GM19455 (cell line): Measurements from ENCODE around the gene MARS1.
"Not testable (repeated sequence)": the region's sequence is repeated elsewhere in the genome, so short reads cannot be mapped to it uniquely, and the experiment has no call there.

Experiments used
- ATAC-seq: cut with Tn5 transposase; IDR thresholded peaks from one replicate; pipeline ENCODE4 v1.9.1; 2021; ENCODE audit not compliant: unreplicated experiment

MARS1 gene

DNA sequence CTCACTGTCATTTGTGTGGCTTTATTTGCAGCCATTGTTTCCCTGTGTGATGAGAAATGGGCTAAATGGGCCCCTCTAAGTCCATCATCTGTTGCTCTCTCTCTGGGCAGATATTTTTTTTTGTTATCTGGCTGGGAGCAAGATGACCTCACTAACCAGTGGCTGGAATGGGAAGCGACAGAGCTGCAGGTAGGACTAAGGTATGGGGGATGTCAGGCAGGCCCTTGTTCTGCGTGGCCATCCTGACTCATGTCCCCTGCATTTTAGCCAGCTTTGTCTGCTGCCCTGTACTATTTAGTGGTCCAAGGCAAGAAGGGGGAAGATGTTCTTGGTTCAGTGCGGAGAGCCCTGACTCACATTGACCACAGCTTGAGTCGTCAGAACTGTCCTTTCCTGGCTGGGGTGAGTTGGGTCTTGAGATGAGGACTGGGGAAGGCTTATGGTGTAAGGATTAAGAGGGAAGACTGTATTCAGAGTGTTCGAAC, 1.3 kb downstream of the MARS1 start:
- ATAC-seq, result no peak

DNA sequence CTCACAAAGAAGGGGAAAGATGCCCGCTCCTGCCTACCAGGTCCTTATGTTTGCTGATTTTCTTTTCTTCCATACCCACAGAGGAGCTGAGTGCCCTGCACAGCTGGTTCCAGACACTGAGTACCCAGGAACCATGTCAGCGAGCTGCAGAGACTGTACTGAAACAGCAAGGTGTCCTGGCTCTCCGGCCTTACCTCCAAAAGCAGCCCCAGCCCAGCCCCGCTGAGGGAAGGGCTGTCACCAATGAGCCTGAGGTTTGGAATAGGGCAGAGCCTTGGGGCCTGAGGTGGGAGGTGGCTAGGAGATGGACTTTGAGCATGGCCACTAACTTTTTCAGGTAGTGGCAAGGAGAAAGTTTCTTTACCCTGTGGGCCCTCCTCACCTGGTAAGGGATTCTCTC, 2.3 kb downstream of the MARS1 start:
- no peak for ATAC-seq

DNA sequence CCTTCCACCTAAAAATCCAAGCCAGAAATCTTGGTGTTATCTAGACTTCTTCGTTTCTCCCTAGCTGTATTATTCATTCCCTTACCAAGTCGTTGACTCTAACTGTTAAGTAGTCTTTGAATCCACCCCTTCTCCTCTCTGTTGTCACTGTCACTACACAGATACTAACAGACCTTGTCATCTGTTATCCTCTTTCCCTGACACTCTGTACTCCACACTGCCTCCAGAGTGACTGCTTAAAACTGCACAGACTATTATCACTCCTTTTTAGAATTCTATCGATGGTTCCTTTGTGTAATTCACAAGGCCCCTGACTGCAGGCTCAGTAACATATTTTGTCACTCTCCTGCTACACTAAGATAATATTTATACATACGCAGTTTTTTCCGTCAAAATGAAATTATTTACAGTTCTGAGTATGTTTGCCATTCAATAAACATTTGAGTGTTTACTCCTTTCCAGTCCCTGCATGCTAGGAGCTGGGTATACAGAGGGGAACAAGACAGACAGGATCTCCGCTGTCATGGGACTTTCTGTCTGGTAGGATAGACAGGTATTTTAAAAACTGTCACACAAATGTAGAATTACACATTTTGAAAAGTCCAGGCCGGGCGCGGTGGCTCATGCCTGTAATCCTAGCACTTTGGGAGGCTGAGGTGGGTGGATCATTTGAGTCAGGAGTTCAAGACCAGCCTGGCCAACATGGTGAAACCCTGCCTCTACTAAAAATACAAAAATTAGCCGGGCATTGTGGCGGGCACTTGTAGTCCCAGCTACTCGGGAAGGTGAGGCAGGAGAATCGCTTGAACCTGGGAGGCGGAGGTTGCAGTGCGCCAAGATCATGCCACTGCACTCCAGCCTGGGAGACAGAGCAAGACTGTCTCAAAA, 3.8 kb downstream of the MARS1 start:
- no peak for ATAC-seq

DNA sequence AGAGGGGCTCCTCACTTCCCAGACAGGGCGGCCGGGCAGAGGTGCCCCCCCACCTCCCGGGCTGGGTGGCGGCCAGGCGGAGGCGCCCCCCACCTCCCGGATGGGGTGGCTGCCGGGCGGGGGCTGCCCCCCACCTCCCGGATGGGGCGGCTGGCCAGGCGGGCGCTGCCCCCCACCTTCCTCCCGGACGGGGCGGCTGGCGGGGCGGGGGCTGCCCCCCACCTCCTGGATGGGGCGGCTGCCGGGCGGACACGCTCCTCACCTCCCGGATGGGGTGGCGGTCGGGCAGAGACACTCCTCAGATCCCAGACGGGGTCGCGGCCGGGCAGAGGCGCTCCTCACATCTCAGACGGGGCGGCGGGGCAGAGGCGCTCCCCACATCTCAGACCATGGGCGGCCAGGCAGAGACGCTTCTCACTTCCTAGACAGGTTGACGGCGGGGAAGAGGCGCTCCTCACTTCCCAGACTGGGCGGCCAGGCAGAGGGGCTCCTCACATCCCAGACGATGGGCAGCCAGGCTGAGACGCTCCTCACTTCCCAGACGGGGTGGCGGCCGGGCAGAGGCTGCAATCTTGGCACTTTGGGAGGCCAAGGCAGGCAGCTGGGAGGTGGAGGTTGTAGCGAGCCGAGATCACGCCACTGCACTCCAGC, 7.3 kb downstream of the MARS1 start:
- not testable (repeated sequence) for ATAC-seq

DNA sequence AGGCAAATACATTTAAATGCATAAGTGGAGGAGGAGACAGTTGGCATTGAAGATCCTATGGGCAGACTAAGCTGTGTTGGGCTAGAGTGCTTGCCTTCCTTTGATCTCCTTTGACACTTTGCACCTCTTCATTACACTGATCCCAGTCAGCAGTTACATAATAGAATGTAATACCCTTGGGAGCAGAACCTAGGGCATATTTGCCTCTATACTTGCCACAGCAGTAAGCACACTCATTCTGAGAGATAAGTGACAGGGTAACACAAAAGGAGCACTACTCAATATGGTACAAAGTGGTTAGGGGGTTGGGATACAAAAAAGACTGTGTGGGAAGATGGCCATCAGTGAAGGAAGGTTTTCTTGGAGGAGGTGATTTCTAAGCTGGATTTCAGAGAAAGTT, 9.0 kb downstream of the MARS1 start:
- no peak for ATAC-seq

DNA sequence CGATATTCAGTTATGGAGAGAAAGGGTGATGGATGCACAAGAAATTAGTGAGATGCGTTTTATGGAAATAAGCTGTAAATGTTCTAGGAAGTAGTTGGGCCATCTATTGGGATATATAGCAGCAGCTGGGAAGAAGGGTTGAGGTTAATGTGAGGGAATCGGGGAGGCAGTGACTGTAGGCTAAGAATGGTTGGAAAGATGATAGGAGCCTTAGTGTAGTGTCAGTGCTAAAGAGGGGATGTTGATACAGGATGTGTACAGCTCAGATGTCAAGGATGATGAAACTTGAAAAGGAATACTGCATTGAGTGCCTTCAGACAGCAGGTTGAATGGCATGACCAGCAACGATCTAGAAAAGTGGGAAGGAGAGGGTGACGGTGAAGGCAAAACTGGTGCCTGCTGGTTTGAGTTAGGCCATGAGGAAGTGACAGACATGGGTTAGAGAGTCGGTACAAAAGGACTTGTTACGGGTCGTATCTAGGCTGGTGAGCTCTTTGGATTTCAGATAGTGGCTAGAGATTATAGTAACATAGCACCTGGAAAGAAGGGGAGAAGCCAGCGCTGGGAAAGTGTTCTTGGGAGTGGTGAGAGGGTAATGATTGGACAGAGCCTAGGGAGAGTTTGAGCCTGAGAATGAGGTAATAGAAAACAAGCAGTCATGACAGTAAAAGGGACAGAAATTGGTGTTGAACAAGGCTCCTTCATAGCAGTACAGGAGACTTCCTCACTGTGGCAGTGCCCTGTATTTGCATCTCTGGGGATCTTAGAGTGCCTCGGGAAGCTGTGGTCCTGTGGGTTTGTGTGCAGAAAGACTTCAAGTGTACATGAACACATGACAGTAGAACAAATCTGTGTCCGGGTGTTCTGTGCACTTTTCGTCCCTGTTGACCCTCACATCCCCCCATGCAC, 9.6 kb downstream of the MARS1 start:
- no peak for ATAC-seq

DNA sequence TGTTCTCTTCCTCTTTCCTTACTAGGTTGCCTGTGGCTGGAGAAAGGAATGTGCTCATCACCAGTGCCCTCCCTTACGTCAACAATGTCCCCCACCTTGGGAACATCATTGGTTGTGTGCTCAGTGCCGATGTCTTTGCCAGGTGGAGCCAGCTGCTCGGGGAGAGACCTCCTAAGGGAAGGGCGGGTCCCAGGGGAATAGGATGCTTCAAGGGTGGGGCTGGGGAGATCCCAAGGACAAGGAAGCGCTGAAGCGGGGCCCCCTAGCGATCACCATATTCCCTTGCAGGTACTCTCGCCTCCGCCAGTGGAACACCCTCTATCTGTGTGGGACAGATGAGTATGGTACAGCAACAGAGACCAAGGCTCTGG, 10.2 kb downstream of the MARS1 start:
- no peak for ATAC-seq

DNA sequence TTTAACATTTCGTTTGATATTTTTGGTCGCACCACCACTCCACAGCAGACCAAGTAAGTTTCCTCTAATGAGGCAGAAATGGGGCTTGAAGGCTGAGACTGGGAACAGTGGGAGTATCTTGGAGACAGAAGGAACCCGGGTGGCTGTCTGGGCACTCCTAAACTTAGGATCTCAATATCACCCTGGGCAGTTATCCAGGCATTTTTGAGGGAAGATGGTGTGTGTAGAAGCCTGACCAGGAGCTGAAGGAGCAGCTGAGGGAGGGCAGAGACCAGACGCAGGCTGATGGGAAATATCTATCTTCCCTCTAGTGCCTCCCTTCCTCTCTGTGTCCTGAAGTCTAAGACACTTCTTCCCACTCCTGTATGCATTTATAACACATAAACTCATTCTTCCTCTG, 10.7 kb downstream of the MARS1 start:
- ATAC-seq, result no peak

DNA sequence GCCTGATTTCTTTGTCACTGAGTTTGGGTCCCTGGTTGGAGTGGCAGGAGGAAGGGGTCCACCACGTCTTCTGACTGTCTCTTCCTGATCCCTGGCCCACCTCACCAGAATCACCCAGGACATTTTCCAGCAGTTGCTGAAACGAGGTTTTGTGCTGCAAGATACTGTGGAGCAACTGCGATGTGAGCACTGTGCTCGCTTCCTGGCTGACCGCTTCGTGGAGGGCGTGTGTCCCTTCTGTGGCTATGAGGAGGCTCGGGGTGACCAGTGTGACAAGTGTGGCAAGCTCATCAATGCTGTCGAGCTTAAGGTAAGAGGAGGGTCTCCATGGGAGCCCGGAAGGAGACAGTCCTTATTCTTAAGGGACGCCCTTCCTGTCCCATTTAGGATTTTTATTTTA, 12.3 kb downstream of the MARS1 start:
- ATAC-seq, result no peak

DNA sequence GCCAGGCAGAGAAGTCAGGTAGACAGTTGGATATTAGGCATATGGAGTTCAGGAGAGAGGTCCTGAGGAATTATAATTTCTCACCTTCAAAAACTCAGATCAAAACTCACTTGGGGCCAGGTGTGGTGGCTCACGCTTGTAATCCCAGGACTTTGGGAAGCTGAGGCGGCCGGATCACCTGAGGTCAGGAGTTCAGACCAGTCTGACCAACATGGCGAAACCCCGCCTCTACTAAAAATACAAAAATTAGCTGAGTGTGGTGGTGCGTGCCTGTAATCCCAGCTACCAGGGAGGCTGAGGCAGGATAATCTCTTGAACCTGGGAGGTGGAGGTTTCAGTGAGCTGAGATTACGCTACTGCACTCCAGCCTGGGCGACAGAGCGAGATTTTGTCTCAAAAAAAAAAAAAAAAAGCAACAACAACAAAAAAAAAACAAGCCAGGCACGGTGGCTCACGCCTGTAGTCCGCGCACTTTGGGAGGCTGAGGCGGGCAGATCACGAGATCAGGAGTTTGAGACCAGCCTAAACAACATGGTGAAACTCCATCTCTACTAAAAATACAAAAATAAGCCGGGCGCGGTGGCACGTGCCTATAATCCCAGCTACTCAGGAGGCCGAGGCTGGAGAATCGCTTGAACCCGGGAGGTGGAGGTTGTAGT, 14.6 kb downstream of the MARS1 start:
- ATAC-seq, result not testable (repeated sequence)

DNA sequence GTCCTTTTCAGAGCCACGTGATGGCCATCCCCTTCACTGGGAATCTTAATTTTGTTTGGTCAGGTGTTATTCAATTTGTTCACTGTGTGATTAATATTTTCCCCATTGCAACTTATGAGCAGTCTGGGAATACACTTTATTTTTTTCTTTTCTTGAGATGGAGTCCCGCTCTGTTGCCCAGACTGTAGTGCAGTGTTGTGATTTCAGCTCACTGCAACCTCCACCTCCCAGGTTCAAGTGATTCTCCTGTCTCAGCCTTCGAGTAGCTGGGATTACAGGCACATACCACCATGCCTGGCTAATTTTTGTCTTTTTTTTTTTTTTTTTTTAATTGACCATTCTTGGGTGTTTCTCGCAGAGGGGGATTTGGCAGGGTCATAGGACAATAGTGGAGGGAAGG, 18.7 kb downstream of the MARS1 start:
- not testable (repeated sequence) for ATAC-seq

DNA sequence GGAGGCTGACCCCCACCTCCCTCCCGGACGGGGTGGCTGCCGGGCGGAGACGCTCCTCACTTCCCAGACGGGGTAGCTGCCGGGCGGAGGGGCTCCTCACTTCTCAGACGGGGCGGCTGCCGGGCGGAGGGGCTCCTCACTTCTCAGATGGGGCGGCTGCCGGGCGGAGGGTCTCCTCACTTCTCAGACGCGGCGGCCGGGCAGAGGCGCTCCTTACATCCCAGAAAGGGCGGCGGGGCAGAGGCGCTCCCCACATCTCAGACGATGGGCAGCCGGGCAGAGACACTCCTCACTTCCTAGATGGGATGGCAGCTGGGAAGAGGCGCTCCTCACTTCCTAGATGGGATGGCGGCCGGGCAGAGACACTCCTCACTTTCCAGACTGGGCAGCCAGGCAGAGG, 19.9 kb downstream of the MARS1 start:
- ATAC-seq, result not testable (repeated sequence)

DNA sequence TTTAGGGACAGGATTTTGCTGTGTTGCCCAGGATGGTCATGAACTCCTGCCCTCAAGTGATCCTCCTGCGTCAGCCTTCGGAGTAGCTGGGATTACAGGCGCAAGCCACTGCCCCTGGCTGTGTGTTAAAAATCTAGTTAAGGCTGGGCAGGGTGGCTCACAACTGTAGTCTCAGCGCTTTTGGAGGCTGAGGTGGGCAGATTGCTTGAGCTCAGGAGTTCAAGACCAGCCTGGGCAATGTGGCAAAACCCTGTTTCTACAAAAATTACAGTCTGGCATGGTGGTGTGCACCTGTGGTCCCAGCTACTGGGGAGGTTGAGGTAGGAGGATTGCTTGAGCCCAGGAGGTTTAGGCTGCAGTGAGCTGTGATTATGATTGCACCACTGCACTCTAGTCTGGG, 23.3 kb downstream of the MARS1 start:
- ATAC-seq, result no peak

DNA sequence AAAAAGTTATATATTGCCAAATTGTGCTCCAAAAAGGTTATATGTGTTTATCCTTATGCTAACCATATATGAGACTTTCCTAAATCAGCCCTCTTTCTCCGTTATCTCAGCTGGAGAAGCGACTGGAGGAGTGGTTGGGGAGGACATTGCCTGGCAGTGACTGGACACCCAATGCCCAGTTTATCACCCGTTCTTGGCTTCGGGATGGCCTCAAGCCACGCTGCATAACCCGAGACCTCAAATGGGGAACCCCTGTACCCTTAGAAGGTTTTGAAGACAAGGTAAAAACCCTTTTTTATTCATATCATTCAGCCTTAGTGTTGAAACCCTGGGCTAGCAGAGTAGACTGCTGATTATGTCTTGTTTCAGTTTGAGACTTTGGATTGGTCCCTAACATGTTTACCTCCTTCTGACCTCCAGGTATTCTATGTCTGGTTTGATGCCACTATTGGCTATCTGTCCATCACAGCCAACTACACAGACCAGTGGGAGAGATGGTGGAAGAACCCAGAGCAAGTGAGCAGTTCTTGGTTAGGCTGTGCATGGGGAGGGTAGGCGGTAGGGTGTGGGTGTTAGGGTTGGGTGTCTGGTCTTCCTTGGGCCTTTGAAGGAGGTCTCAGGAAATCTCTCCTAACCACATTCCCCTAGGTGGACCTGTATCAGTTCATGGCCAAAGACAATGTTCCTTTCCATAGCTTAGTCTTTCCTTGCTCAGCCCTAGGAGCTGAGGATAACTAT, 23.9 kb downstream of the MARS1 start:
- ATAC-seq, result no peak

DNA sequence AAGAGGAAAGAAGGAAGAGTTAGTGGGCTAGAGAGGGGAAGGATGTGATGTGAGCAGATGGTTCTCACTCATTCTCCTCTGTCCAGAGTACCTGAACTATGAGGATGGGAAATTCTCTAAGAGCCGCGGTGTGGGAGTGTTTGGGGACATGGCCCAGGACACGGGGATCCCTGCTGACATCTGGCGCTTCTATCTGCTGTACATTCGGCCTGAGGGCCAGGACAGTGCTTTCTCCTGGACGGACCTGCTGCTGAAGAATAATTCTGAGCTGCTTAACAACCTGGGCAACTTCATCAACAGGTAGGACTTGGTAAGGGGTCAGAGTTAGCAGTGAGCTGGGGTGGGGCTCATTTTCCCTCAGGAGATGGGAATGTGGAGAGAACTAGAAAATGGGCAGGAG, 24.8 kb downstream of the MARS1 start:
- ATAC-seq, result no peak

DNA sequence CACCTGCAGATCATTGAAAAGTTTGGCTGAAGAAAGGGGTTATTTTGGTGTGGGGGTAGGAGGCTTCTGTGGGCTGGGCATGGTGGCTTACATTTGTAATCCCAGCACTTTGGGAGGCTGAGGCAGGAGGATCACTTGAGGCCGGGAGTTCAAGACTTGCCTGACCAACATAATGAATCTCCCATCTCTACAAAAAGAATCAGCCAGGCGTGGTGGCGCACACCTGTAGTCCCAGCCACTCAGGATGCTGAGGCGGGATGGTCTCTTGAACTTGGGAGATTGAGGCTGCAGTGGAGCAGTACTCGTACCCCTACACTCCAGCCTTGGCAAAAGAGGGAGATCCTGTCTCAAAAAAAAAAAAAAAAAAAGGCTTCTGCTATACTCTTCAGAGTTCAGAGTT, 25.4 kb downstream of the MARS1 start:
- ATAC-seq, result no peak

DNA sequence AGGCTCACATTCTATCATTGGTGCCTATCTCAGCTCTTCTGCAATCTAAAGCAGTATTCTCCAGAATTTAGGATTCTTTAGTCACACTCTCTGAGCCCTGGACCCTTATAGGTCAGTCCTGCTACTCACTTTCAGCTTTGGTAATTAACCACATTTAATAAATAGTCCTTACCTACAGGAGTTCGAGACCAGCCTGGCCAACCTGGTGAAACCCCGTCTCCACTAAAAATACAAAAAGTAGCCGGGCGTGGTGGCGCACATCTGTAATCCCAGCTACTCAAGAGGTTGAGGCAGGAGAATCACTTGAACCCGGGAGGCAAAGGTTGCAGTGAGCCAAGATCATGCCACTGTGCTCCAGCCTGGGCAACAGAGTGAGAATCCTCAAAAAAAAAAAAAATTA, 25.8 kb downstream of the MARS1 start:
- ATAC-seq, result not testable (repeated sequence)

DNA sequence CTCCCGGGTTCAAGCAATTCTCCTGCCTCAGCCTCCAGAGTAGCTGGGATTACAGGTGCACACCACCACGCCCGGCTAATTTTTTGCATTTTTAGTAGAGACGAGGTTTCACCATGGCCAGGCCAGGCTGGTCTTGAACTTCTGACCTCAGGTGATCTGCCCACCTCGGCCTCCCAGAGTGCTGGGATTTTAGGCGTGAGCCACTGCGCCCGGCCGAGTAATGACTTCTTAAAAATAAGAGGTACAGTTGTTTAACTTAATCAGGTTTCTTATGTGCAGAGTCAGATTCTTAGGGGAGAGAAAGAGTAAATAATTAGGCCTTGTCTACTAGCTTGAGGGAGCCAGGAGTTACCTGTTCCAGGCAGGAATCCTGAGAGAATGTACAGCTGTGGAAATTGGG, 26.4 kb downstream of the MARS1 start:
- ATAC-seq, result not testable (repeated sequence)

DNA sequence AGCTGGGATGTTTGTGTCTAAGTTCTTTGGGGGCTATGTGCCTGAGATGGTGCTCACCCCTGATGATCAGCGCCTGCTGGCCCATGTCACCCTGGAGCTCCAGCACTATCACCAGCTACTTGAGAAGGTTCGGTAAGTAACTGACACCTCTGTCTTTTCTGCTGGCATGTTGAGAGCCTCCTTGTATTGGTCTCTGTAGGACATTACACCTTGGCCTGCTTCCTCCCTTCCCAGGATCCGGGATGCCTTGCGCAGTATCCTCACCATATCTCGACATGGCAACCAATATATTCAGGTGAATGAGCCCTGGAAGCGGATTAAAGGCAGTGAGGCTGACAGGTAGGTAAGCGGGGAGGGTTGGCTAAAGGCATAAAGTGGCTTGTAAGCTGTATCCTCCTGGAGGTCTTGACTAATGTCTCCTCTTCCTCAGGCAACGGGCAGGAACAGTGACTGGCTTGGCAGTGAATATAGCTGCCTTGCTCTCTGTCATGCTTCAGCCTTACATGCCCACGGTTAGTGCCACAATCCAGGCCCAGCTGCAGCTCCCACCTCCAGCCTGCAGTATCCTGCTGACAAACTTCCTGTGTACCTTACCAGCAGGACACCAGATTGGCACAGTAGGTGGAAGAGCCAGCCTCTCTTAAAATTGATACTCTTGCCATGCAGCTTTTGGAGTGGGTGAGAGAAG, 27.0 kb downstream of the MARS1 start:
- no peak for ATAC-seq
